Skeletal muscle cell (primary cell): ENCODE data around the gene LRFN2.

Source experiments
- DNase-seq: peaks from one replicate; pipeline ENCODE4 v3.0.0-alpha.2; 2010; ENCODE audit warnings: low read depth
- H3K4me3 ChIP-seq: 2 replicates; pipeline ENCODE4 v1.5.1; 2011; ENCODE audit warnings: low read depth, mild to moderate bottlenecking, control low read depth, low read length, moderate library complexity

LRFN2 gene

DNA sequence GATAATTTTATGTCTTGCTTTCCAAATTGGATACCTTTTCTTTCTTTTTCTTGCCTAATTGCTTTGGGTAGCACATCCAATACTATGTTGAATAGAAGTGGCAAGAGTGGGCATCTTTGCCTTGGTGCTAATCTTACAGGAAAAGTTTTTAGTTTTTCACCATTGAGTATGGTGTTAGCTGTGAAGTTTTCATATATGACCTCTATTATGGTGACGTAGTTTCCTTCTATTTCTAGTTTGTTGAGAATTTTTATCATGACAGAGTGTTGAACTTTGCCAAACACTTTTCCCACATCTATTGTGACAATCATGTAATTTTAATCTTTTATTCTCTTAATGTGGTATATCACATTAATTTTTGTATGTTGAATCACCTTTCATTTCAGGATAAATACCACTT, 216.1 kb downstream of the LRFN2 start:
- no peak overlapping the region for H3K4me3 ChIP-seq
- DNase-seq: no peak

DNA sequence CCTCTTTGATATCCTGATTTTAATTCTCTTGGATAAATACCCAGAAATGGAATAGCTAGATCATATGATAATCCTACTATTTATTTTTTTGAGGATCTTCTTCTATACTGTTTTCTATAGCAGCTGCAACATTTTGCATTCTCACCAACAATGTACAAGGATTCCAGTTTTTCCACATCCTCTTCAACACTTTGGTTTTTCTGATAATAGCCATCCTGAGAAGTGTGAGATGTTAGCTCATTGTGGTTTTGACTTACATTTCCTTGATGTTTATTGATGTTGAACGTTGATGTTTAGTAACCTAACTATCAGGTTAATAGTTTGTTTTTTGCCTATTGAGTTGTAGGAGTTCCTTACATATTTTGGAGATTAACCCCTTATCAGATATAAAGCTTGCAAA, 217.3 kb downstream of the LRFN2 start:
- DNase-seq: no peak
- no peak overlapping the region for H3K4me3 ChIP-seq

DNA sequence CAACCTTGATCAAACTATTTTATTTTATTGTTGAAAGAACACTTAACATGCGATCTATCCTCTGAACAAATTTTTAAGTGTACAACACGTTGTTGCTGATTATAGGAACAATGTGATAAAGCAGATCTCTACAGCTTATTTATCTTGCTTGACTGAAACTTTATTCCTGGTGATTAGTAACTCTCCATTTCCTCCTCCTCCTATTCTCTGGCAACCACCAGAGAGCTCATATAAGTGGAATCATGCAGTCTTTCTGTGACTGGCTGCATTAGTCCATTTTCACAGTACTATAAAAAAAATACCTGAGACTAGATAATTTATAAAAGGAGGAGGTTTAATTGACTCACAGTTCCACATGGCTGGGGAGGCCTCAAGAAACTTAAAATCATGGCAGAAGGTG, 218.1 kb downstream of the LRFN2 start:
- no peak for DNase-seq
- no peak overlapping the region for H3K4me3 ChIP-seq

DNA sequence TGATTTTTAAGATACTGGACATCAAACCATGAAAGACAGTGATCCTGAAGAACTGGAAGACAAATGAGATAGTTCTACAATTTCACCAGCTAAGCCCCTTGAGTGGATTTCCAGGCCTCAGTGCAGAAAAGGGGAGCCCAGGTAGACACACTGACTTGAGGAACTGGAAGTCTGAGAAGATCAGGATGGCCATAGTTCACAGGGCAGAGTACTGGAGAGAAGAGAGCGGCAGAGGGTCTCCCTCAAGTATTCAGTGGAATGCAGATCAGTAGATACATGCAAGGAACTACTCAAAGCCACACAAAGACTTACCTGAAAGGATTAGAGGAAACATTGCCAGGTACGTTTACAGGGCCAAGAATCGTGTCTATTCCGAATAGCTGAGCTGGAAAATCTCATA, 224.3 kb downstream of the LRFN2 start:
- no peak overlapping the region for H3K4me3 ChIP-seq
- no peak for DNase-seq

DNA sequence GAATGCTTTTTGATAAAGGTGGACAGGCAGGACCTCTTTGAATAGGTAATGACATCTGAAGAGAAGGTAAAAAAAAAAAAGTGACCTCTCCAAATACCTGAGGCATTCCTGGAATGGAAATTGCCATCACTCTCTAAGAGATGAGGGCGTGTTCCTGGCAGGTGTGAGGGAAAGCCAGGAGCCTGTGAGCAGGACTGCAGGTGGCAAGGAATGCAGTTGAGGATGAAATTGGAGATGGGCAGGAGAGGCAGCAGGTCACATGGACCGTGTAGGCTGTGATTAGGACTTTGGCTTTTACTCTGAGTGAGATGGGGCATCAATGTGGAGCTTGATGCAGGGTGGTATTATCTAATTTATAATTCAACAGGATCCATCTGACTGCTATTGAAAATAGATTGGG, 227.4 kb downstream of the LRFN2 start:
- H3K4me3 ChIP-seq: no peak overlapping the region
- no peak for DNase-seq

DNA sequence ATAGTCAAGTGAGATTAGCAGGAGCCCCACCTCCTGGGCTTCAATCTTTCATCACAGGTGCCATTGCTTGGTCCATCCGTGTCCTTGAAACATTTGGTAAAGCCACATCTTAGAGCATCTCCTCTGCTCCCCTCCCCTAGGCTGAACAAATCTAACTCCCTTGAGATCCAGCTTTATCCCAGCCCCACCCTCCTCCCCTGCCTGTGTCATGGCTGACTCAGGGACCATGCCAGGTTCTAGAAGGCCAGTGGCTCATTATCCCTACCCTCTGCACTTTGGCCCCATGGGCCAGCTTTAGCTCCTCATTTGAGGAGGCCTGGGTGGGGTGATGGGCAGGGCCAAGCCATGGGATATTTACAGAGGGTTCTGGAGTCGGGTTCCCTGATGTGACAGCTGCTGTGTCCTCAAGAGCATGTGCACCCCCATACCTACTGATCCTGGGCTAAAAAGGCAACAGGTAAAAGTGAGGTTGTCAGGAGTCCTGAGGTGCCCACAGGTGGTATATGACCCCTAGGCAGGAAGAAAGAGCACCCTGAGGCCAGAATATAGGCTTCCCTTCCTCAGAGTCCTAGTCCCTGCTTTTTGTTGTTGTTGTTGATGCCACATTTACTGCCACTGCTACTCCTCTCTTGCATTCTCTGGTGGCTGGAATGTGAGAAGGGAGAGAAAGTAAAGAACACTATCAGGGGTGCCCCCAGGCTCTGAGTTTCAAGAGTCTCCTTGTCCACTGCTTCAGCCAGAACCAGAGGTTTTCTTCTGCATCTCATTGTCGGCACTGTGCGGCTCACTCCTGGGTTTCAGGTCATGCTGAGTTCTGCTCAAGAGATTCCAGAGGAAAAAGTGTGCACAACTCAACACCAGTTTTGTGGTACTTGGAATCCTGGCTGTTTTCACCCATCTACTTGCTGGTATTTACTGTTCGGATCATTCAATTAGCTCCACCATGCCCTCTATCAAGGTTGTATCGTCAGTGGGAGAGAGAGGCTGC, 228.4 kb downstream of the LRFN2 start:
- no peak overlapping the region for H3K4me3 ChIP-seq
- DNase-seq: no peak

DNA sequence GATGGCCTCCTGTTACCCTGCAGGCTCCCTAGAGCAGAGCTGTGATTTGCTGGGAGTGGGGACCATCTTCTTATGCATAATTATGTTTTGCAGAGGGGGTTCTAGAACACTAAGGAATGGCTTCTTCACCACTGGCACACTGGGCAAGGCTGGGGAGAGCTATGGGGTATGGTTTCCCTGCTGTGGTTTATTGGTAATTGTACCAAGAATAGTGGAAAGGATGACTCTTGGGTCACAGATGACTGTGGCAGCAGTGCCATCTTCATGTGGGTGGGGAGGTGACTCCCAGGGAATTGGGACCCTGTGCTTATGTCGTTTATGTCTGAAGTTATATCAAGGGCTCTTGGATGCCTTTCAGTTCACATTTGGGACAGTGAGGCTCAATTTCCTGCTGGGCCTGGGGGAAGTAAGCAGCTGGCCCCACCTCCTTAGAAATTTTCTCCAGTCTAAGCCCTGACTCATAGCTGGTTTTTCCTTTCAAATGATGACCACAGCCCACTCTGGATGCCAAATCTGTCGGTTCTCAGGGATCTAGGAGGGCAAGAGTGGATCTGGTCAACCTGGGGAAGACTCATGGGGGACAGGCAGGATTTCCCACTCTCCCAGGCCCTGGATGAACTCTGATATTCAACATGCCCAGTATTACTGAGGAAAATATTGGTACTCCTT, 230.8 kb downstream of the LRFN2 start:
- no peak for DNase-seq
- no peak overlapping the region for H3K4me3 ChIP-seq

DNA sequence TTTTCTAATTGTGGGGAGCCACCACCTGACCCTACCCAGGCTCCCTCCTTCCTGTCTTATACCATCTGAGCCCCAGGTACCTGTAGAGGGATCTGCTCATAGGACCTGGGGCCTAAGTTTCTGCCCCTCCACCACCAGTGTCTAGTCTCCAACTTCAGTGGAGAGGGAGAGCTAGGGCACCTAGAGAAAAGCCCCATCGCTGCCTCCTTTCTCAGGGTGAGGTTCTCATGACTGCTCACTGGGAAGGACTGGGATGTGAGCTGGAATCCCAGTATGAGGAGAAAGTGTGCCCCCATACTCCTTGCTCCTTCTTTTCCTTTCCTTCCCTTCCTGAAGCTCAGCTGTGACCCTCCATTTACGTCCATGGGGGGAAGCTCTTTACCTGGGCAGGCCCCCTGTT, 231.6 kb downstream of the LRFN2 start:
- no peak for DNase-seq
- H3K4me3 ChIP-seq: no peak overlapping the region

DNA sequence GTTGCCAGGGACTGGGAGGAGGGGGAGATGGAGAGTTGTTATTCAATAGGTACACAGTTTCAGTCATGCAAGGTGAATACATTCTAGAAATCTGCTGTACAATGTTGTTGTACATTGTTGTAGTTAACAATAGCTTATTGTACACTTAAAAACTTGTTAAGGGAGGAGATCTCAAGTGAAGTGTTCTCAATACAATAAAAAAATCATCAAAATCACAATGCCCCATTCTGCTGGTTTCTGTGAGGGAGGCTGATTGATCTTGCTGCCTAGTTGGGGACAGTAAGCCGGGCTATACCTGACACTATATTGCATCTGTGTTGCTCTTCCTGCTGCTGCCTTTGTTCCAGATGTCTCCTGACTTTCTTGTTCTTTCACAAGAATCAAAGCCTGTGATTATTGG, 232.1 kb downstream of the LRFN2 start:
- no peak overlapping the region for H3K4me3 ChIP-seq
- no peak for DNase-seq

DNA sequence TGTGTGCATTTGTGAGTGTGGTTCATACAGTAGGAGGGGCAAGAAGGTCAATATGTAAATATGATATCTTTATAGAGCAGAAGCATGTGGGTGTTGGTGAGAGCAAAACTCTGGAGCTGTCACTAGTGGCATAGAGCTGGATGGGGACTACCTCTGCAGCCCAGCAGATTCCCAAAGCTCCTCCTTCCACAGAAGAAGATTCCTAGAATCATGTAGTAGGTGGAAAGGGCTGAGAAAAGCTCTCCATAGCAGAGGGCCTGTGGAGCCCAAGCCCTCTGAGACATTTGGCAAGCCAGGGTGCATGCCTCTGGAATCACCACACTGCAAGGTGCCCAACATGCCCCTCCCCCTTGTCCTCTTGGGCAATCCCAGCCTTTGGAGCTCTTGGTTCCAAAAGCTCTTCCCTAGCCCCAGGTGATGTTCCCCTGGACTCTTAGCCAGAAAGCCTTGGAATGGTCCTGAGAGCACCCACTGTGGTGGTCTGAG, 233.2 kb downstream of the LRFN2 start:
- no peak overlapping the region for H3K4me3 ChIP-seq
- no peak for DNase-seq

DNA sequence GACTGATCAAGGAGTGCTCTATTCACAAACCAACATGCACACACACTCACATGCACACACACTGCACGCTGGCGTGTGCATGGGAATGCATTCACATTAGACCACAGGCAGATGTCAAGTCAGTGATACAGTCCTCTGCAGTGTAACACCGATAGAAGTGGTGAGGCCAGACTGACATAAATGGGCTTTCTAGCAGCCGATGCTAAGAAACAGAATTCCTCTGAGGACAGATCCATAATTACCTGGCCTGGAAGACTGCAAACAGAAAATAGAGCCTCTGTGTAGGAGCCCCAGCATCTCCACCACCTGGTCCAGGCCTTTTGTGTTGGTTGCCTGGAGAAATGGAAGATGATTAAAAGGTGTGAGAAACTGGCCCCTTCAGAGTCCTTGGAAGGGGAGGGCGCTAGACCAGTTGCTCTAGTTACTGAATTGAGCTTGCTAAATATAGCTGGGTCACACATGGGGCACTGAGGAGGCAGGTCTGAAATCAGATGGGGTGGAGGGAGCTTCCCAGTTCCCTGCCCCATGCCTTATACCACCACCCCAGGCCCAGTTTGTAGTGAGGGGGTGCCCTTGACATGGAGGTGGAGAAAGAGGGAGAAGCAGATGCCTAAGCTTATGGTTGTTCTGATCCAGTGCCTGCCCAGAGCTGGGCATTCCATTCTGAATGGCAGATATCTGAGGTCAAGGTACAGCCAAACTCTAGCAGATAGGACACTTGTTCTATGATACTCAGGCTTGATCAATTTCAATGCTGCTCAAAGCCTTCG, 233.8 kb downstream of the LRFN2 start:
- DNase-seq: no peak
- no peak overlapping the region for H3K4me3 ChIP-seq

DNA sequence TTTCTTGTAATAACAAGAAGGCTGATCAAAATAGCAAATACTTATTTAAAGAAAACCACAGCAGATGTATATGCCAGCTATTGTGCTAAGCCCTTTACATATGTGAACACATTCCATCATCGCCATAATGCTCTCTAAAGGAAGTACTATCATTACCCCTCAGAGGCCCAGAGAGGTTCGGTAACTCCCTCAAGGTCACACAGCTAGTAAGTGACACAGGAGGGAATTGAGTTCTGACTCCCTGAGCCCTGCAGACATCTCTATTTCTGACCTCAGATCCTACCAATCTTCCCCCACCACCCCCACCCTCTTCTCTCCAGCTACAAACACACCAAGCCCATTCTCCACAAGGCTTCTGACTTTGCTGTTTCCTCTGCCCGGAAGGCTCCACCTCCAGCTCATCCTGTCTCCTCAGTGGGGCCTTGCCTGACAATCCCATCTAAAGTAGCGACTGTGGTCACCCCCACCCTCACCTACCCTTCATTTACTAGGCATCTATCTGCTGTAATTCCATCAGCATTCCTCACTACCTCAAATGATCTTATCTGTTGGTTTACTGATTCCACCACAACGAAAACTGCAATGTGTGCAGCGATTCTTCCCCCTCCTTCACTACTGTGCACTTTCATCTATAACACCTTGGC, 234.5 kb downstream of the LRFN2 start:
- DNase-seq: no peak
- no peak overlapping the region for H3K4me3 ChIP-seq

DNA sequence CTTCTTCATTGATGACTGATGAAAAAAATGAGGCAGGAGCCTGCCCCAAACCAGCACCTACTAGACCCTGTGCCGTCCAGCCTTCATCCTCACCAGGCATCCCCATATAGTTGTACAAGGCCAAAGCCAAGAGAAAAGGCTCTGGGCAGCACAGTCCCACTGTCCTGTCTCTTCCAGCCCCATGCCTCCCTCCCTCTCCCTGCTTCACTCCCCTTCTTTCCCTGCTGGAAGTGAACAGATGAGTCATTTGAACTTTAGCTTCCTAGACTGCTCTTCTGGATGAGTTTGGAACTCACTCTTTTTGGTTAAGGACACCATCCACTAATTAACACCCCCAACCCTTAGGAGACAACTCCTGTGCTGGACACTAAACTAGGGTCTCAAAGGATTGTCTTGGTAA, 235.2 kb downstream of the LRFN2 start:
- H3K4me3 ChIP-seq: no peak overlapping the region
- DNase-seq: no peak

DNA sequence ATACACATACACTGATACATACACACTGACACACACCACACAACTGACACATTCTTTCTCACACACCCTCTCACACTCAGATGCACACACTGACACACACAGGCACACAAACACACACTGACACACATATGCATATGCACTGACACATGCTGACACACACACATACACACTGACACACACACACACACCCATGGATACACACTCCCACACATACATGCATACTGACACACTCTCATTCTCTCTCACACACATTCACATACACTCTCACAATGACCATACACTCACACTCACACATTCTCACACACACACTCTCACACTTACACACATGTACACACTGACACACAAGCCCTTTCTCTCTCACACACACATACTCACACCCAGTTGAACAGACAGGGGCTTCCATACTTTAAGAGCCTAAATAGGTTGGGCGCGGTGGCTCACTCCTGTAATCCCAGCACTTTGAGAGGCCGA, 236.4 kb downstream of the LRFN2 start:
- no peak for DNase-seq
- H3K4me3 ChIP-seq: no peak overlapping the region

DNA sequence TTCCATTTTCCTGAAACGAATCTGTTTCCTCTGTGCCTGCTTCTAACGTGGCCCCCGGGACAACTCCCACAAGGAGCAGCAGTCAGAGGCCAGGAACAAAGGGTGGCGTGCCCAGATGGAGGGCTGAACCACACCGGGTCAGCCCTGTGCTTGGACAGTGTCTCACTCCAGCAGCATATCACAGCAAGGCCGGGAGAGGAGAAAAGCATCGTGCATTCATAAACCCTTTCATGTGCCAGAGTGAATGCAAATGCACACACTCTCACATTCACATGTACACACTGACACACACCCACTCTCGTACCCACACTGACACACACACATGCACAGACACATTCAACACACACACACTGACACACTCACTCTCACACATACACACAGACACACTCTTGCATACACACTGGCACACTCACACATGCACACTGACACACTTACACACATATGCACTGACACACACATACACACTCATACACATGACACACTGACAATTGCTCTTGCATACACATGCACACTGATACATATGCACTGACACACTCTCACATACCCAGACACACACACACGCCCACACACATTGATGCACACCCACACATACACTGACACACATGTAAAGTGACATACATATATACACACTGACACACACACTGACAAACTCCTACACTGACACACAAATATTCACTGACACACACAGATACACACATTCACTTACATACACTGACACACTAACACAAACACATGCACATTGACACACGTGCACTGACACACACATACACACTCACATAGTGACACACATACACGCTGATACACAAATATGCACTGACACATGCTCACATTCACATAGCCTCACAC, 237.0 kb downstream of the LRFN2 start:
- no peak overlapping the region for H3K4me3 ChIP-seq
- DNase-seq: no peak

DNA sequence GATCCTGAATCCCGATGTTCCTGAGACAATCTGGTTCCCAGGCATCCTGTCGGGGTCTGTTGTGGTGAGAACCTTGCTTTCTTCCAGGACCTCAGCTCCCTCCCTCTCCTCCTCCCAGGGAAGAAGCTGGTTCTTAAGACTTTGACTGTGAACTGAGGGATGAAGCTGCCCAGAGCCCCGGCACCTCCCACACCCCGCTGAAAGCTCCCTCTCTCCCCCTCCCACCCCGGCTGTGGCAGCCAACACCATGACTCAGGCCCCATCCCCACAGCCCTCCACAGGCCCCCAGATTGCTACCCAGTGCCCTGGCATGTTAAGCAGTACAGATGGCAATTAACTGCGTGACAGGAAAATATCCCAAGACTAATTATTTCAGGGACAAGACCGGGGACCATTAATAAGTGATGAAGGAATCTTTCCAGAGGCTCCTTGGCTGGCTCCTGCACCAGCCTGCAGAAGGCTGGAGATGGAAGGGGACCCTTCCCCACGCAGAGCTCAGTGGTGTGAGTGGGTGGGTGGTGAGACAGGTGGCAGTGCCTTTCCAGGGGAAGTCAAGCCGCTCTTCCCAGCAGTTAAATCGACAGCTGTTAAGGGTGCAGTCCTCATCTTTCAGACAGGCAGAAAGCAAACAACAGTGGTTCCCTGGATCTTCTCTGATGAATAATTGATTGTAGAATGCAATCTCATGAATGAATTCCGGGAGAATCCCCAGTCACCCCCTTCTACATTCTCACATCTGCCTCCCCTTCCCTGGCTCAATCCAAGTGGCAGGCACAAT, 237.9 kb downstream of the LRFN2 start:
- no peak overlapping the region for H3K4me3 ChIP-seq
- DNase-seq: no peak

DNA sequence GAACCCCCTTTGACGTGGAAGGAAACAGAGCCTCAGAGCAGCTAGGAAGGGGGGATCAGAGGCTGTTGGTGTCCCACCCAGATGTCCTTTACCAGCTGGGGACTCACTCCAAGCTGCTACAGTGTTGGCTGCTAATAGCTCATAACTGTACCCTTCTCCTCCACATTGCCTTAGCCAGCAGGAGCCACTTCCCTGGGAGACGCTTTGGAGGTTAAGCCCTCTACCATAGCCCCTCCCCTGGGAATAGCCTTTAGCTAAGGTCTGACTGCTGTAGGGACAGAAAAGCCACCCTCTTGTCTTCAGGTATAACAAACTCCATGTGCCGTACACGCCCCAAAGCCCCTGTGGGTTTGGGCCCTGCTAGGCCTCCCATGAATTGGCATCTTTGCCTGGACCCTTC, 238.6 kb downstream of the LRFN2 start:
- DNase-seq: no peak
- H3K4me3 ChIP-seq: no peak overlapping the region

DNA sequence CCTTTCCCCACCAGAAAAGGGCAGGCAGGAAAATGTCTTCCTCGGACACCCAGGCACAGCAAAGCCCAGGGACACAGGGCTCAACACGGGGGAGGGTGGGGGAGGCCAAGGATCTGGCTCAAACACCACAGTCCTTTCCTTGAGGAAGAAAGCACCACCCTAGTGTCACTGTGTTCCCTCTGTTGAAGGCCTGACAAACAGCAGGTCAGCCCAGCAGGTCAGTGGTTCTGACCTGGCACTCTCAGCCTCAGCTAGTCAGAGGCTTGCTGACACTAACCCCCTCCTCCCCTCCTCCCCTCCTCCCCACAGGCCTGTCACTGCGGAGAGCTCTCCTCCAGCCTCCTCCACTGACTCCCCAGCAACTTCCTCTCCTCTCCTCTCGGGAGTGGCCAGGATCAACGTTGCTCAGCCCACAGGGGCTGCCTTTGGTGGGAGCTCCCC, 239.6 kb downstream of the LRFN2 start:
- no peak overlapping the region for H3K4me3 ChIP-seq
- DNase-seq: no peak
